ENCODE data around the gene CD164L2.

The CD164L2 gene

GRCh38 chr1:27366411-27367159 is 16.5 kb downstream of the CD164L2 start, which contains the start of gene MAP3K6:
Gene MAP3K6 (minus strand): TSS chr1:27366961. CDS start chr1:27366597, 364 bp downstream.
- Histone ChIP-seq H3K27me3 (ENCODE audit: control insufficient read depth, insufficient read depth, low read length) (no peaks in the 10 kb centered on the region), H3K4me1 (ENCODE audit: control insufficient read depth, insufficient read depth, low read length) (peaks cover 15% of the 10 kb centered on the region), H3K4me3 (ENCODE audit: low read length) (peak within 1 kb of the TSS; percentile 96), H3K9me3 (replicated peaks; ENCODE audit: low read length) (no peaks in the 10 kb centered on the region), H3K36me3 (ENCODE audit: insufficient read depth, low read length) (peaks cover 28% of the 10 kb centered on the region), H3K4me2 (ENCODE audit: low read length) (peak within 1 kb of the TSS; percentile 92), H3K9ac (ENCODE audit: low read depth, low read length) (peak within 1 kb of the TSS; percentile 96)

GRCh38 chr1:27366113-27366410 is 17.1 kb downstream of the CD164L2 start:
- Histone ChIP-seq H3K4me3 (ENCODE audit: low read length) (peak overlapping the region; percentile 96), H3K36me3 (ENCODE audit: insufficient read depth, low read length) (peaks cover 33% of the 10 kb centered on the region), H3K4me1 (ENCODE audit: control insufficient read depth, insufficient read depth, low read length) (peaks cover 15% of the 10 kb centered on the region), H3K9ac (ENCODE audit: low read depth, low read length) (peak overlapping the region; percentile 96), H3K4me2 (ENCODE audit: low read length) (peak overlapping the region; percentile 92), H3K27me3 (ENCODE audit: control insufficient read depth, insufficient read depth, low read length) (no peaks in the 10 kb centered on the region), H3K9me3 (replicated peaks; ENCODE audit: low read length) (no peaks in the 10 kb centered on the region)

- peaks cover 38% of the 10 kb centered on the region for H3K36me3 ChIP-seq (ENCODE audit: insufficient read depth, low read length)
- peak overlapping the region; percentile 92 for H3K4me2 ChIP-seq (ENCODE audit: low read length)
- H3K9me3 ChIP-seq (replicated peaks; ENCODE audit: low read length) = no peaks in the 10 kb centered on the region
- peak overlapping the region; percentile 96 for H3K9ac ChIP-seq (ENCODE audit: low read depth, low read length)
- H3K4me3 ChIP-seq (ENCODE audit: low read length) = peak overlapping the region; percentile 96
- no peaks in the 10 kb centered on the region for H3K27me3 ChIP-seq (ENCODE audit: control insufficient read depth, insufficient read depth, low read length)
- H3K4me1 ChIP-seq (ENCODE audit: control insufficient read depth, insufficient read depth, low read length) = peaks cover 15% of the 10 kb centered on the region
These were observed 17.6 kb downstream of the CD164L2 start for GRCh38 chr1:27365372-27366112.

- H3K9me3 ChIP-seq (replicated peaks; ENCODE audit: low read length) = no peaks in the 10 kb centered on the region
- peak overlapping the region; percentile 96 for H3K4me3 ChIP-seq (ENCODE audit: low read length)
- H3K9ac ChIP-seq (ENCODE audit: low read depth, low read length) = peak overlapping the region; percentile 96
- H3K27me3 ChIP-seq (ENCODE audit: control insufficient read depth, insufficient read depth, low read length) = no peaks in the 10 kb centered on the region
- H3K4me2 ChIP-seq (ENCODE audit: low read length) = peak overlapping the region; percentile 92
- H3K36me3 ChIP-seq (ENCODE audit: insufficient read depth, low read length) = peaks cover 42% of the 10 kb centered on the region
- H3K4me1 ChIP-seq (ENCODE audit: control insufficient read depth, insufficient read depth, low read length) = peaks cover 15% of the 10 kb centered on the region
These were observed 18.3 kb downstream of the CD164L2 start for GRCh38 chr1:27364696-27365371.

- peaks cover 15% of the 10 kb centered on the region for H3K4me1 ChIP-seq (ENCODE audit: control insufficient read depth, insufficient read depth, low read length)
- no peak overlapping the region for H3K4me3 ChIP-seq (ENCODE audit: low read length)
- H3K9me3 ChIP-seq (replicated peaks; ENCODE audit: low read length) = no peaks in the 10 kb centered on the region
- peaks cover 50% of the 10 kb centered on the region for H3K36me3 ChIP-seq (ENCODE audit: insufficient read depth, low read length)
- no peak overlapping the region for H3K9ac ChIP-seq (ENCODE audit: low read depth, low read length)
- H3K27me3 ChIP-seq (ENCODE audit: control insufficient read depth, insufficient read depth, low read length) = no peaks in the 10 kb centered on the region
- no peak overlapping the region for H3K4me2 ChIP-seq (ENCODE audit: low read length)
These were observed 19.1 kb downstream of the CD164L2 start for GRCh38 chr1:27363766-27364695.

GRCh38 chr1:27361553-27361952 is 21.6 kb downstream of the CD164L2 start:
- no peak overlapping the region for H3K9ac ChIP-seq (ENCODE audit: low read depth, low read length)
- H3K4me2 ChIP-seq (ENCODE audit: low read length) = no peak overlapping the region
- H3K27me3 ChIP-seq (ENCODE audit: control insufficient read depth, insufficient read depth, low read length) = no peaks in the 10 kb centered on the region
- H3K4me1 ChIP-seq (ENCODE audit: control insufficient read depth, insufficient read depth, low read length) = peaks cover 8% of the 10 kb centered on the region
- peaks cover 69% of the 10 kb centered on the region for H3K36me3 ChIP-seq (ENCODE audit: insufficient read depth, low read length)
- H3K9me3 ChIP-seq (replicated peaks; ENCODE audit: low read length) = no peaks in the 10 kb centered on the region
- H3K4me3 ChIP-seq (ENCODE audit: low read length) = no peak overlapping the region

GRCh38 chr1:27361044-27361402 is 22.1 kb downstream of the CD164L2 start:
- Histone ChIP-seq H3K27me3 (ENCODE audit: control insufficient read depth, insufficient read depth, low read length) (no peaks in the 10 kb centered on the region), H3K36me3 (ENCODE audit: insufficient read depth, low read length) (peaks cover 74% of the 10 kb centered on the region), H3K4me2 (ENCODE audit: low read length) (no peak overlapping the region), H3K9me3 (replicated peaks; ENCODE audit: low read length) (no peaks in the 10 kb centered on the region), H3K9ac (ENCODE audit: low read depth, low read length) (no peak overlapping the region), H3K4me1 (ENCODE audit: control insufficient read depth, insufficient read depth, low read length) (peaks cover 8% of the 10 kb centered on the region), H3K4me3 (ENCODE audit: low read length) (no peak overlapping the region)

GRCh38 chr1:27360159-27361043 is 22.7 kb downstream of the CD164L2 start:
- H3K4me1 ChIP-seq (ENCODE audit: control insufficient read depth, insufficient read depth, low read length) = peaks cover 8% of the 10 kb centered on the region
- no peaks in the 10 kb centered on the region for H3K9me3 ChIP-seq (replicated peaks; ENCODE audit: low read length)
- no peak overlapping the region for H3K9ac ChIP-seq (ENCODE audit: low read depth, low read length)
- H3K4me2 ChIP-seq (ENCODE audit: low read length) = no peak overlapping the region
- H3K36me3 ChIP-seq (ENCODE audit: insufficient read depth, low read length) = peaks cover 81% of the 10 kb centered on the region
- H3K27me3 ChIP-seq (ENCODE audit: control insufficient read depth, insufficient read depth, low read length) = no peaks in the 10 kb centered on the region
- no peak overlapping the region for H3K4me3 ChIP-seq (ENCODE audit: low read length)

GRCh38 chr1:27359822-27360158 is 23.3 kb downstream of the CD164L2 start:
- H3K9me3 ChIP-seq (replicated peaks; ENCODE audit: low read length) = no peaks in the 10 kb centered on the region
- no peak overlapping the region for H3K9ac ChIP-seq (ENCODE audit: low read depth, low read length)
- H3K4me2 ChIP-seq (ENCODE audit: low read length) = no peak overlapping the region
- peaks cover 3% of the 10 kb centered on the region for H3K4me1 ChIP-seq (ENCODE audit: control insufficient read depth, insufficient read depth, low read length)
- H3K4me3 ChIP-seq (ENCODE audit: low read length) = no peak overlapping the region
- H3K36me3 ChIP-seq (ENCODE audit: insufficient read depth, low read length) = peaks cover 85% of the 10 kb centered on the region
- H3K27me3 ChIP-seq (ENCODE audit: control insufficient read depth, insufficient read depth, low read length) = no peaks in the 10 kb centered on the region

GRCh38 chr1:27358928-27359313 is 24.2 kb downstream of the CD164L2 start:
- no peak overlapping the region for H3K9ac ChIP-seq (ENCODE audit: low read depth, low read length)
- no peaks in the 10 kb centered on the region for H3K4me1 ChIP-seq (ENCODE audit: control insufficient read depth, insufficient read depth, low read length)
- no peak overlapping the region for H3K4me3 ChIP-seq (ENCODE audit: low read length)
- peaks cover 80% of the 10 kb centered on the region for H3K36me3 ChIP-seq (ENCODE audit: insufficient read depth, low read length)
- no peak overlapping the region for H3K4me2 ChIP-seq (ENCODE audit: low read length)
- H3K27me3 ChIP-seq (ENCODE audit: control insufficient read depth, insufficient read depth, low read length) = no peaks in the 10 kb centered on the region
- H3K9me3 ChIP-seq (replicated peaks; ENCODE audit: low read length) = no peaks in the 10 kb centered on the region
